SK-N-MC (cell line): ENCODE results near the gene CHN2.

Experiments
- EZH2 ChIP-seq: fragments of 200-600 bp; sonication (generic); IDR thresholded peaks from one replicate; pipeline ENCODE4 v1.6.1; 2017; ENCODE audit warnings: antibody characterized with exemption
- FOXP2 ChIP-seq: optimal IDR thresholded peaks from 2 replicates; pipeline ENCODE3; 2011; ENCODE audit warnings: mild to moderate bottlenecking, moderate library complexity; ENCODE audit not compliant: insufficient read depth; ENCODE audit errors: extremely low read length, control extremely low read depth
- POLR2AphosphoS5 ChIP-seq: IDR thresholded peaks from 2 replicates; pipeline ENCODE4 v1.6.1; 2012; ENCODE audit warnings: mild to moderate bottlenecking, low read depth, low read length, borderline replicate concordance

- no peak for TF ChIP-seq EZH2
- no peak for TF ChIP-seq POLR2AphosphoS5
- TF ChIP-seq FOXP2: no peak
Measured at GRCh38 chr7:29292886-29293658, 98.5 kb downstream of the CHN2 start.
